IMR-90 (cell line): Measurements from ENCODE around the gene MYH9. TPM values are rescaled to one million over a fixed set of nuclear protein-coding genes. Genes with fewer than 3 reads are reported as not detected.
A peak's percentile ranks its signal among the peaks of the same experiment; 100 is the strongest.

Experiments used
- ATAC-seq: fragments of 200-7000 bp; cut with Tn5 transposase; 2 replicates; pipeline ENCODE4 v1.9.1; 2020; ENCODE audit warnings: low read depth, mild to moderate bottlenecking, moderate library complexity
- BruUV-seq: library from RNA; stranded (reverse); fragments of 400-500 nt; replicated peaks from 2 replicates; lab custom pipeline; 2021; lab: Mats Ljungman, UMichigan
- CTCF ChIA-PET: fragments of 300-600 bp; formaldehyde crosslinking; extraction: SDS; loops from one replicate; lab custom pipeline; 2021; ENCODE audit warnings: antibody characterized with exemption; lab: Yijun Ruan, JAX
- POLR2A ChIA-PET: fragments of 300-600 bp; sonication (Branson Sonifier 250); formaldehyde crosslinking; loops from one replicate; lab custom pipeline; 2022; ENCODE audit warnings: antibody characterized with exemption; ENCODE audit not compliant: unreplicated experiment; lab: Charles Lee
- DNase-seq: peaks from one replicate; pipeline ENCODE4 v3.0.0; 2013
- H2AFZ ChIP-seq: replicated peaks from 2 replicates; pipeline ENCODE3; 2013; ENCODE audit warnings: low read length, mild to moderate bottlenecking; ENCODE audit not compliant: poor library complexity
- H2AK5ac ChIP-seq: 2 replicates; pipeline ENCODE4 v1.6.1; 2013; ENCODE audit warnings: low read depth, low read length, inconsistent platforms
- H2AK9ac ChIP-seq: replicated peaks from 2 replicates; pipeline ENCODE3; 2013; ENCODE audit warnings: mild to moderate bottlenecking, low read depth, low read length, moderate library complexity; ENCODE audit not compliant: poor library complexity
- H2BK120ac ChIP-seq: 2 replicates; pipeline ENCODE4 v1.6.1; 2013; ENCODE audit warnings: low read depth, low read length, inconsistent platforms
- H2BK15ac ChIP-seq: 3 replicates; pipeline ENCODE4 v1.6.1; 2013; ENCODE audit warnings: low read depth, low read length, inconsistent platforms
- H2BK20ac ChIP-seq: 2 replicates; pipeline ENCODE4 v1.6.1; 2013; ENCODE audit warnings: low read depth, mild to moderate bottlenecking, inconsistent platforms, low read length, moderate library complexity
- H2BK5ac ChIP-seq: 2 replicates; pipeline ENCODE4 v1.6.1; 2013; ENCODE audit warnings: mild to moderate bottlenecking, low read depth, low read length, inconsistent platforms; ENCODE audit not compliant: poor library complexity, severe bottlenecking
- H3K14ac ChIP-seq: replicated peaks from 2 replicates; pipeline ENCODE4 v1.6.1; 2013; ENCODE audit warnings: low read depth, low read length, inconsistent platforms
- H3K18ac ChIP-seq: 2 replicates; pipeline ENCODE4 v1.6.1; 2013; ENCODE audit warnings: low read depth, low read length, control low read depth
- H3K23ac ChIP-seq: 2 replicates; pipeline ENCODE4 v1.6.1; 2013; ENCODE audit warnings: low read depth, low read length, inconsistent platforms
- H3K27ac ChIP-seq: 2 replicates; pipeline ENCODE4 v1.5.1; 2013; ENCODE audit warnings: mild to moderate bottlenecking, control low read depth, low read length; ENCODE audit not compliant: insufficient read depth
- H3K27me3 ChIP-seq: 2 replicates; pipeline ENCODE4 v1.6.1; 2013; ENCODE audit warnings: low read length; ENCODE audit not compliant: control insufficient read depth, insufficient read depth
- H3K36me3 ChIP-seq: 2 replicates; pipeline ENCODE4 v1.6.1; 2013; ENCODE audit warnings: low read length, mixed read lengths; ENCODE audit not compliant: control insufficient read depth, insufficient read depth
- H3K4ac ChIP-seq: 2 replicates; pipeline ENCODE4 v1.6.1; 2013; ENCODE audit warnings: low read depth, low read length, inconsistent platforms
- H3K4me1 ChIP-seq: 2 replicates; pipeline ENCODE4 v1.6.1; 2013; ENCODE audit warnings: low read length, mixed read lengths; ENCODE audit not compliant: control insufficient read depth, insufficient read depth
- H3K4me2 ChIP-seq: 2 replicates; pipeline ENCODE4 v1.6.1; 2013; ENCODE audit warnings: low read depth, mild to moderate bottlenecking, control low read depth, low read length, moderate library complexity
- H3K4me3 ChIP-seq: 2 replicates; pipeline ENCODE4 v1.5.1; 2013; ENCODE audit warnings: low read depth, mild to moderate bottlenecking, control low read depth, low read length, moderate library complexity; ENCODE audit not compliant: insufficient read depth
- H3K56ac ChIP-seq: 2 replicates; pipeline ENCODE4 v1.6.1; 2013; ENCODE audit warnings: low read length, inconsistent platforms; ENCODE audit not compliant: insufficient read depth; ENCODE audit errors: extremely low read depth
- H3K79me1 ChIP-seq, 2 experiments: 2 replicates each; pipeline ENCODE4 v1.6.1; 2013; ENCODE audit warnings: low read length in 2 of 2, inconsistent platforms in 1 of 2, low read depth in 1 of 2
- H3K9ac ChIP-seq: 2 replicates; pipeline ENCODE4 v1.6.1; 2013; ENCODE audit warnings: low read depth, low read length, control low read depth
- H3K9me1 ChIP-seq: 2 replicates; pipeline ENCODE4 v1.6.1; 2013; ENCODE audit warnings: low read length, inconsistent platforms; ENCODE audit not compliant: insufficient read depth
- H3K9me3 ChIP-seq: 2 replicates; pipeline ENCODE4 v1.6.1; 2013; ENCODE audit warnings: low read length; ENCODE audit not compliant: control insufficient read depth, insufficient read depth
- H4K20me1 ChIP-seq: 2 replicates; pipeline ENCODE4 v1.6.1; 2013; ENCODE audit warnings: low read length, inconsistent platforms; ENCODE audit not compliant: insufficient read depth
- H4K5ac ChIP-seq: 2 replicates; pipeline ENCODE4 v1.6.1; 2013; ENCODE audit warnings: mild to moderate bottlenecking, low read depth, low read length, control low read depth
- H4K8ac ChIP-seq, 2 experiments: 2 replicates each; pipeline ENCODE4 v1.6.1; 2013; ENCODE audit warnings: low read depth in 2 of 2, low read length in 2 of 2, control low read depth in 1 of 2, inconsistent platforms in 1 of 2
- H4K91ac ChIP-seq: 2 replicates; pipeline ENCODE4 v1.6.1; 2013; ENCODE audit warnings: low read depth, low read length, inconsistent platforms; ENCODE audit not compliant: insufficient read depth
- BHLHE40 ChIP-seq: fragments of 150-350 bp; IDR thresholded peaks from 2 replicates; pipeline ENCODE4 v1.6.1; 2016; ENCODE audit warnings: mild to moderate bottlenecking, low read depth, low read length
- CEBPB ChIP-seq: IDR thresholded peaks from 2 replicates; pipeline ENCODE4 v1.6.1; 2012; ENCODE audit warnings: low read depth, low read length, improper control_type of control experiment
- CHD1 ChIP-seq: IDR thresholded peaks from 2 replicates; pipeline ENCODE4 v1.6.1; 2012; ENCODE audit warnings: low read depth, low read length, improper control_type of control experiment
- CTCF ChIP-seq: conservative IDR thresholded peaks from 2 replicates; pipeline ENCODE4 v1.5.1; 2012; ENCODE audit warnings: mild to moderate bottlenecking, low read depth, low read length, improper control_type of control experiment
- ELK1 ChIP-seq: fragments of 150-350 bp; IDR thresholded peaks from 2 replicates; pipeline ENCODE4 v1.6.1; 2016; ENCODE audit warnings: low read depth, mild to moderate bottlenecking, low read length, moderate library complexity, borderline replicate concordance
- FOS ChIP-seq: fragments of 150-350 bp; IDR thresholded peaks from 2 replicates; pipeline ENCODE4 v1.6.1; 2016; ENCODE audit warnings: low read depth, low read length
- MAFK ChIP-seq: IDR thresholded peaks from 2 replicates; pipeline ENCODE4 v1.6.1; 2012; ENCODE audit warnings: low read depth, low read length, improper control_type of control experiment
- MAZ ChIP-seq: IDR thresholded peaks from 2 replicates; pipeline ENCODE4 v1.6.1; 2012; ENCODE audit warnings: low read depth, mild to moderate bottlenecking, low read length, improper control_type of control experiment, moderate library complexity, borderline replicate concordance
- MXI1 ChIP-seq: IDR thresholded peaks from 2 replicates; pipeline ENCODE4 v1.6.1; 2012; ENCODE audit warnings: low read depth, mild to moderate bottlenecking, low read length, moderate library complexity, borderline replicate concordance
- NFE2L2 ChIP-seq: fragments of 150-350 bp; IDR thresholded peaks from 2 replicates; pipeline ENCODE4 v1.6.1; 2016; ENCODE audit warnings: low read depth, mild to moderate bottlenecking, low read length
- POLR2A ChIP-seq: IDR thresholded peaks from 2 replicates; pipeline ENCODE4 v1.6.1; 2012; ENCODE audit warnings: mild to moderate bottlenecking, low read depth, low read length
- RAD21 ChIP-seq: IDR thresholded peaks from 2 replicates; pipeline ENCODE4 v1.6.1; 2012; ENCODE audit warnings: low read length, improper control_type of control experiment
- RCOR1 ChIP-seq: IDR thresholded peaks from 2 replicates; pipeline ENCODE4 v1.6.1; 2012; ENCODE audit warnings: mild to moderate bottlenecking, low read length, improper control_type of control experiment; ENCODE audit not compliant: insufficient replicate concordance
- RFX5 ChIP-seq: IDR thresholded peaks from 2 replicates; pipeline ENCODE4 v1.8.0; 2012; ENCODE audit warnings: low read depth, mild to moderate bottlenecking, low read length, moderate library complexity
- SMC3 ChIP-seq: fragments of 150-350 bp; IDR thresholded peaks from 2 replicates; pipeline ENCODE4 v1.6.1; 2016; ENCODE audit warnings: low read depth, mild to moderate bottlenecking, antibody characterized with exemption, low read length, moderate library complexity
- USF2 ChIP-seq: fragments of 150-350 bp; IDR thresholded peaks from 2 replicates; pipeline ENCODE4 v1.6.1; 2017; ENCODE audit warnings: mild to moderate bottlenecking, antibody characterized with exemption, low read length, low read depth
- WGBS, 2 experiments: methylation state at CpG; one replicate each; pipeline versions ENCODE4 v1.1.5 to v1.1.7; 2013; ENCODE audit warnings: missing lambda C conversion rate in 2 of 2; ENCODE audit not compliant: insufficient read length in 1 of 2; ENCODE audit errors: extremely low coverage in 2 of 2; 5-methylcytosine and 5-hydroxymethylcytosine counted together
- dilution Hi-C: fragments of 300-500 bp; cut with HindIII; formaldehyde crosslinking; loops from one replicate; pipeline ENCODE4 v1.14.3; 2018; ENCODE audit warnings: low sequenced_read_pairs; ENCODE audit not compliant: unreplicated experiment
- in situ Hi-C: fragments of 300-500 bp; cut with MboI; formaldehyde crosslinking; loops from 3 replicates; pipeline ENCODE4 v1.14.3; 2019; ENCODE audit warnings: low sequenced_read_pairs, inconsistent platforms, mixed read lengths
- intact Hi-C: fragments of 100-400 bp; cut with micrococcal nuclease; formaldehyde crosslinking; loops from 2 replicates; pipeline ENCODE4 v1.10.0; 2022
- polyA plus RNA-seq, 3 experiments: library from polyadenylated mRNA; depleted of rRNA; stranded (reverse); fragments of >200 nt; gene quantifications; 2 replicates each; pipeline ENCODE4 v1.2.3, GENCODE V29; 2012; ENCODE audit warnings: low replicate concordance in 1 of 3
- total RNA-seq: library from RNA; depleted of rRNA; stranded (reverse); fragments of >200 nt; gene quantifications from 2 replicates; pipeline ENCODE4 v1.2.3, GENCODE V29; 2012

MYH9 gene
- total and polyA plus RNA-seq, 2 of the 4 experiments (the other 2 are of a cell fraction) = 475 to 554 TPM

GRCh38 chr22:36371920-36372319 is 15.8 kb downstream of the MYH9 start:
- H2AK5ac ChIP-seq = no peak overlapping the region
- H2BK20ac ChIP-seq = no peak overlapping the region
- no TSS peak for BruUV-seq
- TF ChIP-seq RCOR1 = no peak
- no peak for TF ChIP-seq ELK1
- no peak for TF ChIP-seq MAFK
- TF ChIP-seq MAZ = no peak
- no peak for TF ChIP-seq FOS
- no peak for TF ChIP-seq NFE2L2
- TF ChIP-seq CTCF = no peak
- TF ChIP-seq RFX5 = no peak
- no peak for TF ChIP-seq USF2
- TF ChIP-seq POLR2A = no peak
- TF ChIP-seq CEBPB = no peak
- no peak for TF ChIP-seq MXI1
- no peak for TF ChIP-seq RAD21
- no peak for TF ChIP-seq CHD1
- no peak for TF ChIP-seq SMC3
- no peak for TF ChIP-seq BHLHE40
- dilution Hi-C loops = no loop called here
- H3K27me3 ChIP-seq = no peaks in the 10 kb centered on the region
- H3K36me3 ChIP-seq = peaks cover 47% of the 10 kb centered on the region
- H4K5ac ChIP-seq = no peak overlapping the region
- POLR2A ChIA-PET = interaction anchor here (0.9 kb wide), 1 partner anchor 70 kb away, joined by 11 read pairs; no protein-coding TSS in a partner anchor
- intact Hi-C loops = no loop called here
- H4K20me1 ChIP-seq = peaks cover 100% of the 10 kb centered on the region
- H3K4ac ChIP-seq = 0 out of 2 replicates have a peak overlapping the region, but pooled peaks have one; percentile 8
- no peak overlapping the region for H2BK15ac ChIP-seq
- H3K14ac ChIP-seq = 0 out of 2 replicates have a peak overlapping the region, but pooled peaks have one; percentile 33
- peaks cover 50% of the 10 kb centered on the region for H3K9me1 ChIP-seq
- H2AK9ac ChIP-seq = no peak overlapping the region
- no peak overlapping the region for H2BK120ac ChIP-seq
- H3K18ac ChIP-seq = no peak overlapping the region
- no CpG with 5 or more reads among the region's 2 CpGs for WGBS, 2 experiments
- no peak overlapping the region for H4K91ac ChIP-seq
- H2AFZ ChIP-seq = no peak overlapping the region
- no peak overlapping the region for H4K8ac ChIP-seq
- H3K9ac ChIP-seq = no peak overlapping the region
- ATAC-seq (no peak), DNase-seq (peak; percentile 11)
- H2BK5ac ChIP-seq = peak overlapping the region; percentile 43
- no peak overlapping the region for H3K56ac ChIP-seq
- peaks cover 65% of the 10 kb centered on the region for H3K4me1 ChIP-seq
- CTCF ChIA-PET = no interaction called here
- peaks cover 0 to 54% of the 10 kb centered on the region in 2 experiments; a peak in 2 of 4 replicates for H3K79me1 ChIP-seq
- no peaks in the 10 kb centered on the region for H3K9me3 ChIP-seq
- no peak overlapping the region for H3K4me2 ChIP-seq
- no peak overlapping the region for H3K23ac ChIP-seq
- H3K27ac ChIP-seq = peak overlapping the region; percentile 20; the same call in 1 of the 2 replicates
- in situ Hi-C loops = no loop called here
- H3K4me3 ChIP-seq = no peak overlapping the region
